K562 (cell line): ENCODE measurements around the gene HOXC10. TPM values are rescaled to one million over a fixed set of nuclear protein-coding genes. Genes with fewer than 3 reads are reported as not detected.

Experiments
- CBX1 ChIP-seq: sonication (generic); IDR thresholded peaks from 2 replicates; pipeline ENCODE4 v1.6.1; 2016; ENCODE audit warnings: antibody characterized with exemption, low read depth, mild to moderate bottlenecking
- CXXC5 ChIP-seq: fragments of 250-450 bp; sonication (Bioruptor Pico); IDR thresholded peaks from 2 replicates; pipeline ENCODE4 v1.8.0; 2022; ENCODE audit warnings: inconsistent platforms, mild to moderate bottlenecking, moderate library complexity
- FOXM1 ChIP-seq, 2 experiments: fragments of 450-650 bp in 1 of 2; sonication (generic) in 1 of 2; formaldehyde crosslinking in 1 of 2; IDR thresholded peaks; 2 replicates each; pipeline versions ENCODE4 v1.6.1 to v1.9.0; 2017 to 2022; ENCODE audit warnings: low read depth in 2 of 2, mild to moderate bottlenecking in 2 of 2, missing genetic modification reagents in 1 of 2, moderate library complexity in 1 of 2
- GTF3C2 ChIP-seq: IDR thresholded peaks from 3 replicates; pipeline ENCODE4 v1.6.1; 2011; ENCODE audit warnings: borderline replicate concordance, mild to moderate bottlenecking, moderate library complexity; ENCODE audit not compliant: insufficient read length; ENCODE audit errors: extremely low read depth
- HDAC2 ChIP-seq: fragments of 450-650 bp; IDR thresholded peaks from 2 replicates; pipeline ENCODE4 v1.6.1; 2016; ENCODE audit warnings: mild to moderate bottlenecking
- KDM1A ChIP-seq, 2 experiments: fragments of 450-650 bp; IDR thresholded peaks; 2 replicates each; pipeline ENCODE4 v1.6.1; 2016; ENCODE audit warnings: mild to moderate bottlenecking in 2 of 2
- MAZ ChIP-seq, 2 experiments: fragments of 450-650 bp in 1 of 2; sonication (generic) in 1 of 2; formaldehyde crosslinking; IDR thresholded peaks in 1 of 2; conservative IDR thresholded peaks in 1 of 2; 2 replicates each; pipeline versions ENCODE4 v1.4.0 to v1.5.0; 2020; ENCODE audit warnings: mild to moderate bottlenecking in 1 of 2, missing genetic modification reagents in 1 of 2
- MBD1 ChIP-seq: fragments of 250-450 bp; sonication (Bioruptor Pico); IDR thresholded peaks from 2 replicates; pipeline ENCODE4 v1.8.0; 2022; ENCODE audit warnings: inconsistent platforms
- MCM7 ChIP-seq, 2 experiments: fragments of 450-650 bp; IDR thresholded peaks; 2 replicates each; pipeline ENCODE4 v1.6.1; 2016 to 2018
- NR2C2 ChIP-seq, 2 experiments: fragments of 200-800 bp in 1 of 2; sonication (Bioruptor generic) in 1 of 2; sonication (generic) in 1 of 2; formaldehyde crosslinking in 1 of 2; IDR thresholded peaks; 2 replicates each; pipeline versions ENCODE4 v1.6.1 to v1.8.0; 2016 to 2022; ENCODE audit warnings: mild to moderate bottlenecking in 1 of 2, missing compliant biosample characterization in 1 of 2, missing genetic modification characterization in 1 of 2, missing genetic modification reagents in 1 of 2
- RB1 ChIP-seq: fragments of 450-650 bp; IDR thresholded peaks from 2 replicates; pipeline ENCODE4 v1.6.1; 2017; ENCODE audit warnings: low read depth, mild to moderate bottlenecking
- RBFOX2 ChIP-seq: fragments of 200-400 bp; formaldehyde crosslinking; IDR thresholded peaks from 2 replicates; pipeline ENCODE4 v1.6.1; 2017; ENCODE audit warnings: low read depth, mild to moderate bottlenecking, low read length, moderate library complexity
- SIX5 ChIP-seq, 2 experiments: IDR thresholded peaks; 2 replicates each; pipeline ENCODE4 v1.6.1; 2011; ENCODE audit warnings: low read length in 2 of 2, borderline replicate concordance in 1 of 2, low read depth in 1 of 2, mild to moderate bottlenecking in 1 of 2, moderate library complexity in 1 of 2; ENCODE audit not compliant: insufficient read depth in 1 of 2
- SP2 ChIP-seq: IDR thresholded peaks from 2 replicates; pipeline ENCODE4 v1.6.1; 2011; ENCODE audit warnings: mild to moderate bottlenecking, low read depth, low read length, moderate library complexity; ENCODE audit not compliant: poor library complexity, severe bottlenecking; ENCODE audit errors: extremely low read depth
- TCF7L2 ChIP-seq: fragments of 150-350 bp; IDR thresholded peaks from 2 replicates; pipeline ENCODE4 v1.6.1; 2016; ENCODE audit warnings: low read depth, mild to moderate bottlenecking, low read length, moderate library complexity
- ZC3H8 ChIP-seq: fragments of 450-650 bp; IDR thresholded peaks from 2 replicates; pipeline ENCODE4 v1.6.1; 2017
- ZNF224 ChIP-seq: sonication (generic); formaldehyde crosslinking; IDR thresholded peaks from 2 replicates; pipeline ENCODE4 v1.8.0; 2022; ENCODE audit warnings: mild to moderate bottlenecking, missing genetic modification reagents
- ZNF639 ChIP-seq, 2 experiments: fragments of 200-800 bp in 1 of 2; sonication (Bioruptor generic) in 1 of 2; sonication (generic) in 1 of 2; formaldehyde crosslinking in 1 of 2; IDR thresholded peaks in 1 of 2; conservative IDR thresholded peaks in 1 of 2; 2 replicates each; pipeline versions ENCODE4 v1.5.0 to v1.6.1; 2016 to 2020; ENCODE audit warnings: missing compliant biosample characterization in 1 of 2, missing genetic modification characterization in 1 of 2, missing genetic modification reagents in 1 of 2
- ZNF764 ChIP-seq: fragments of 250-450 bp; sonication (Bioruptor Pico); IDR thresholded peaks from 2 replicates; pipeline ENCODE4 v1.4.0; 2020; ENCODE audit warnings: low read depth, mild to moderate bottlenecking, moderate library complexity
- ZNF77 ChIP-seq: fragments of 250-450 bp; sonication (Bioruptor Pico); IDR thresholded peaks from 2 replicates; pipeline ENCODE4 v1.5.0; 2020
- polyA plus RNA-seq, 8 experiments: library from polyadenylated mRNA; depleted of rRNA in 4 of 8; stranded (reverse) in 5 of 8; unstranded in 3 of 8; fragments of >200 nt; fragmentation: Nextera tagmentation in 2 of 8; fragmentation: Illumina TruSeq in 1 of 8; extraction: Ambion mirVana in 2 of 8; extraction: Trizol in 1 of 8; gene quantifications; 2 replicates each; pipeline versions ENCODE4 v1.2.1 to v1.2.3, GENCODE V29; 2011 to 2014; ENCODE audit warnings: inconsistent platforms in 1 of 8, missing spikeins in 1 of 8
- total RNA-seq, 7 experiments: library from RNA; depleted of rRNA in 6 of 7; stranded (reverse); fragments of >200 nt in 6 of 7; fragmentation: Illumina TruSeq in 2 of 7; extraction: Trizol in 2 of 7; gene quantifications; 2 replicates each; pipeline versions ENCODE4 v1.2.1 to v1.2.3, GENCODE V29; 2011 to 2021; ENCODE audit warnings: low replicate concordance in 1 of 7

HOXC10 gene
- total and polyA plus RNA-seq, 9 of the 15 experiments (the other 6 are each of a cell fraction or from before 2014, with no cell fraction given): 0.13 to 0.77 (median 0.35) TPM; not detected in 2

- TF ChIP-seq ZNF639 (CRISPR knock-in tag; conservative IDR thresholded peaks at IDR 0.05 in 1 of 2, IDR thresholded peaks at IDR 0.05 in 1 of 2) (no peak; a peak in 1 of 4 replicates), GTF3C2 (no peak), ZNF224 (CRISPR knock-in tag) (no peak), MBD1 (no peak), MAZ (CRISPR knock-in tag; conservative IDR thresholded peaks at IDR 0.05 in 1 of 2, IDR thresholded peaks at IDR 0.05 in 1 of 2) (peak; percentile 66 to 89; a peak in 3 of 4 replicates), KDM1A (IDR thresholded peaks at IDR 0.05) (no peak), CBX1 (no peak), MCM7 (IDR thresholded peaks at IDR 0.05) (no peak), TCF7L2 (no peak), NR2C2 (CRISPR knock-in tag; IDR thresholded peaks at IDR 0.05) (0 out of 2 replicates have a peak, but pooled peaks have one; percentile 71), NR2C2 (tag; IDR thresholded peaks at IDR 0.05) (peak; percentile 89), SP2 (no peak), FOXM1 (IDR thresholded peaks at IDR 0.05; ENCODE audit: low read depth) (no peak), FOXM1 (CRISPR knock-in tag; IDR thresholded peaks at IDR 0.05; ENCODE audit: low read depth) (0 out of 2 replicates have a peak, but pooled peaks have one; percentile 37), RB1 (peak; percentile 16; the same call in 1 of the 2 replicates), CXXC5 (CRISPR knock-in tag) (peak; percentile 51; the same call in 1 of the 2 replicates), ZNF764 (CRISPR knock-in tag) (no peak), RBFOX2 (peak; percentile 91), SIX5 (IDR thresholded peaks at IDR 0.05; ENCODE audit: borderline replicate concordance in 1 of 2, insufficient read depth in 1 of 2, low read depth in 1 of 2, low read length in 2 of 2) (no peak), ZC3H8 (no peak), ZNF77 (CRISPR knock-in tag) (no peak), HDAC2 (no peak)
These were observed 33.0 kb downstream of the HOXC10 start (continued) for GRCh38 chr12:54017878-54018467.
